Upper lobe of left lung (tissue), 4 donors: ENCODE measurements around the gene VAPA.

Experiments
- POLR2A ChIP-seq, 4 donors: fragments of 450-650 bp; IDR thresholded peaks; one replicate each; pipeline ENCODE4 v1.5.1; 2016 to 2017; ENCODE audit warnings: antibody characterized with exemption in 4 of 4, mild to moderate bottlenecking in 2 of 4
- TF ChIP-seq, protein P1 (sequence below), 6 experiments: fragments of 450-650 bp in 4 of 6; fragments of 200-600 bp in 2 of 6; sonication (generic) in 2 of 6; IDR thresholded peaks; one replicate each; pipeline ENCODE4 v1.5.1; 2016 to 2019; ENCODE audit warnings: antibody characterized with exemption in 6 of 6

DNA sequence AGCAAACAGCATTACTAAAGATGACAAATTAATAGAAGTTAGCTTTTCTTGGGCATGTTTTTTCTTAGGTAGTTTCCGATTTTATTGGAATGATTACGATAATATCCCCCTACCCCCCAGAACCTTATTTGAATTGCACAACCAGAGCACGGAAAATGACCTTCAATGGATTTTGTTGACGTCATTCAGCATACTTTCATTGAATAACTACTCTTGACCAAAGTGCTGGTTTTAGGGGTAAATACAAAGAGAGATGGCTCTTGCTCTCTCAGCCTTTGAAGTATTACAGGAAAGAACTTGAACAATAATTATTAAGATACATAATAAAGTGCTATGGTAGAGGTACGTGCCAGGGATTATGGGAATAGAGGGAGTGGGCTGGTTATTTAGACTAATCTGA is 36.0 kb downstream of the VAPA start:
- TF ChIP-seq, protein P1, sequence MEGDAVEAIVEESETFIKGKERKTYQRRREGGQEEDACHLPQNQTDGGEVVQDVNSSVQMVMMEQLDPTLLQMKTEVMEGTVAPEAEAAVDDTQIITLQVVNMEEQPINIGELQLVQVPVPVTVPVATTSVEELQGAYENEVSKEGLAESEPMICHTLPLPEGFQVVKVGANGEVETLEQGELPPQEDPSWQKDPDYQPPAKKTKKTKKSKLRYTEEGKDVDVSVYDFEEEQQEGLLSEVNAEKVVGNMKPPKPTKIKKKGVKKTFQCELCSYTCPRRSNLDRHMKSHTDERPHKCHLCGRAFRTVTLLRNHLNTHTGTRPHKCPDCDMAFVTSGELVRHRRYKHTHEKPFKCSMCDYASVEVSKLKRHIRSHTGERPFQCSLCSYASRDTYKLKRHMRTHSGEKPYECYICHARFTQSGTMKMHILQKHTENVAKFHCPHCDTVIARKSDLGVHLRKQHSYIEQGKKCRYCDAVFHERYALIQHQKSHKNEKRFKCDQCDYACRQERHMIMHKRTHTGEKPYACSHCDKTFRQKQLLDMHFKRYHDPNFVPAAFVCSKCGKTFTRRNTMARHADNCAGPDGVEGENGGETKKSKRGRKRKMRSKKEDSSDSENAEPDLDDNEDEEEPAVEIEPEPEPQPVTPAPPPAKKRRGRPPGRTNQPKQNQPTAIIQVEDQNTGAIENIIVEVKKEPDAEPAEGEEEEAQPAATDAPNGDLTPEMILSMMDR (IDR thresholded peaks at IDR 0.05) = no peak
- no peak for TF ChIP-seq POLR2A (IDR thresholded peaks at IDR 0.05)
